SK-N-SH treated with all-trans-retinoic acid at 6 μM for 48 hours (cell line): ENCODE data around the gene MYO16.

ENCODE experiments used
- ARNTL ChIP-seq: fragments of 450-650 bp; formaldehyde crosslinking; IDR thresholded peaks from 2 replicates; pipeline ENCODE4 v1.5.0; 2020; ENCODE audit warnings: low read depth, mild to moderate bottlenecking, moderate library complexity, borderline replicate concordance
- BACH2 ChIP-seq: fragments of 250-450 bp; sonication (Bioruptor Pico); IDR thresholded peaks from 2 replicates; pipeline ENCODE4 v1.9.0; 2021; ENCODE audit warnings: mild to moderate bottlenecking, borderline replicate concordance
- CSRNP3 ChIP-seq: fragments of 250-450 bp; sonication (Bioruptor Pico); IDR thresholded peaks from 2 replicates; pipeline ENCODE4 v1.5.1; 2021; ENCODE audit warnings: mild to moderate bottlenecking, moderate library complexity
- GLIS3 ChIP-seq: fragments of 250-450 bp; sonication (Bioruptor Pico); IDR thresholded peaks from 2 replicates; pipeline ENCODE4 v1.5.0; 2020; ENCODE audit warnings: mild to moderate bottlenecking, moderate library complexity
- POU6F1 ChIP-seq: fragments of 250-450 bp; sonication (Bioruptor Pico); IDR thresholded peaks from 2 replicates; pipeline ENCODE4 v1.8.0; 2021; ENCODE audit warnings: low read depth, mild to moderate bottlenecking, moderate library complexity, borderline replicate concordance
- TSHZ2 ChIP-seq: fragments of 250-450 bp; sonication (Bioruptor Pico); IDR thresholded peaks from 2 replicates; pipeline ENCODE4 v1.5.0; 2020; ENCODE audit warnings: mild to moderate bottlenecking, moderate library complexity
- ZFP3 ChIP-seq: fragments of 250-450 bp; sonication (Bioruptor Pico); IDR thresholded peaks from 2 replicates; pipeline ENCODE4 v1.5.0; 2020; ENCODE audit warnings: mild to moderate bottlenecking, moderate library complexity
- TF ChIP-seq, protein P1 (sequence below): fragments of 250-450 bp; sonication (Bioruptor Pico); IDR thresholded peaks from 2 replicates; pipeline ENCODE4 v1.8.0; 2020; ENCODE audit warnings: mild to moderate bottlenecking, moderate library complexity, borderline replicate concordance

GRCh38 chr13:108967371-108967770 lies 338.0 kb downstream of the MYO16 start:
- TF ChIP-seq TSHZ2 (CRISPR knock-in tag): no peak
- TF ChIP-seq, protein P1, sequence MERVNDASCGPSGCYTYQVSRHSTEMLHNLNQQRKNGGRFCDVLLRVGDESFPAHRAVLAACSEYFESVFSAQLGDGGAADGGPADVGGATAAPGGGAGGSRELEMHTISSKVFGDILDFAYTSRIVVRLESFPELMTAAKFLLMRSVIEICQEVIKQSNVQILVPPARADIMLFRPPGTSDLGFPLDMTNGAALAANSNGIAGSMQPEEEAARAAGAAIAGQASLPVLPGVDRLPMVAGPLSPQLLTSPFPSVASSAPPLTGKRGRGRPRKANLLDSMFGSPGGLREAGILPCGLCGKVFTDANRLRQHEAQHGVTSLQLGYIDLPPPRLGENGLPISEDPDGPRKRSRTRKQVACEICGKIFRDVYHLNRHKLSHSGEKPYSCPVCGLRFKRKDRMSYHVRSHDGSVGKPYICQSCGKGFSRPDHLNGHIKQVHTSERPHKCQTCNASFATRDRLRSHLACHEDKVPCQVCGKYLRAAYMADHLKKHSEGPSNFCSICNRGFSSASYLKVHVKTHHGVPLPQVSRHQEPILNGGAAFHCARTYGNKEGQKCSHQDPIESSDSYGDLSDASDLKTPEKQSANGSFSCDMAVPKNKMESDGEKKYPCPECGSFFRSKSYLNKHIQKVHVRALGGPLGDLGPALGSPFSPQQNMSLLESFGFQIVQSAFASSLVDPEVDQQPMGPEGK (CRISPR knock-in tag): no peak
- TF ChIP-seq BACH2: no peak
- no peak for TF ChIP-seq ARNTL (CRISPR knock-in tag)
- no peak for TF ChIP-seq GLIS3 (CRISPR knock-in tag)
- TF ChIP-seq ZFP3 (CRISPR knock-in tag): no peak
- TF ChIP-seq CSRNP3 (CRISPR knock-in tag): no peak
- no peak for TF ChIP-seq POU6F1 (CRISPR knock-in tag)
